DMS79 (cell line): ENCODE data around the gene TMEM179.

Experiments used
- DNase-seq: peaks from one replicate; lab custom pipeline; 2025; lab: John Stamatoyannopoulos, UW

Gene TMEM179

DNA sequence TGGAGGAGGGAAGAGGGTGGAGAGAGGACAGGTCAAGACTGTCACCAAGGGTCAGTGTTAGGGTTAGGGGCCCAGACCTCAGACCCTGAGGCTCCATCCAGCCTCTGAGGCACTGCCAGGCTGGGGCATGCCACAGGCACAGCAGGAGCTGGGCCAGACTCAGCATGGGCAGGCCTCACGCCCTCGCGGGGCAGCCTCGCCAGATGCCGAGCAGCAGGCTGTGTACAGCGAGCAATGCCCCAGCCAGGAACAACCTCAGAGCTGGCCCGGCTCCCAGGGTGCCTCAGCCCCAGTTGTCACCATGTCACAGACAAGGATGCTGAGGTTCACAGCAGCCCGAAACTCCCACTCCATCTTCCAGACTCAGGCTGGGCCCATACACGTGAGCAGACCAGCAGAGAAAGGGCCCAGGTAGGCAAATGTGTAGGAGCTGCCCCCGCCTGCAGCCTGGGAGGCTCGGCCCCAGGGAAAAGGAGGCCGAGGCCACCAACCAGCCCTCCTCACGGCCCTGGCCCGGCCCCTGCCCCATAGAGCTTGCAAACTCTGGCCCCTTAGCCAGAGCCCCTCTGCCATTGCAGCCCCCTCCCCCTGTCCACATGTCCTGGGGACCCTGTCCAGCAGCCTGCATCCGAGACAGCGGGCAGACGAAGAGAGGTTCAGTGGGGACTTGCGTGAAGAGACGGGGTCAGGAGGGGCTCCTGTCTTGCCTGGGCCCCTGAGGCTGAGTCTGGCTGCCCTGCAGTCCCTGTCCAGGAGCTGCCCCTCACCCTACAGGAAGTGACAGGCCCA is 17.5 kb downstream of the TMEM179 start:
- no peak for DNase-seq

DNA sequence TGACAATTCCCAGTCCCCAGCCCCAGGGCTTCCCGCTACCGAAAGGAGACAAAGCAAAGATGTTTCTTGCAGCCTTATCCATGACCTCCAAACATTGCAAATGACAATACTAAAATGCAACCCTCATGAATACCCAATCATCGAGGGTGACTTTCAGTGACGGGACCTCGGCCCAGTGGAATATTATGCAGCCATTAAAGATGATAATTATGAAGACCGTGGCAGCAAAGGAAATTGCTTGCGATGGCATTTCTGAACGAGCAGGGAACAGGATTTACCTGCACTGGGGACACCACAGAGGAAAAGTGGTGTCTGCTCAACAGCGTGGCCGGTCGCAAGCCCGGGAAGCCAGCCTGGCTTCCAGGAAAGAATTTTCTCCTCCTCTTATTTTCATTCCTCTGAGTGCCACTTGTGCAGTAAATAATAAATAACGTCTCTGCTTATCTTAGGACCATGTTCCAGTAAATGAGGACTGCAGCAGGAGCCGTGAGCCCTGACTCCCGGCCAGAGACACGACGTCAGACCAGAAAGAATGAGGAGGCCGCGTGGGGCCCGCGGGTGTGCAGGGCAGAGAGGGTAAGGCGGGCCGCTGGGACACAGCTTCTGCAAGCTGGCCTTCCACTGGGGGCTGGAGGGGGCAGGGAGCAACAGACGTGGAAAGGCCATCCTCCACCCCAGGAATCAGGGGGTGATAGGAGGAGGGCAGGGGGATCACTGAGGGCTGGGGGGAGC is 18.4 kb downstream of the TMEM179 start:
- no peak for DNase-seq

DNA sequence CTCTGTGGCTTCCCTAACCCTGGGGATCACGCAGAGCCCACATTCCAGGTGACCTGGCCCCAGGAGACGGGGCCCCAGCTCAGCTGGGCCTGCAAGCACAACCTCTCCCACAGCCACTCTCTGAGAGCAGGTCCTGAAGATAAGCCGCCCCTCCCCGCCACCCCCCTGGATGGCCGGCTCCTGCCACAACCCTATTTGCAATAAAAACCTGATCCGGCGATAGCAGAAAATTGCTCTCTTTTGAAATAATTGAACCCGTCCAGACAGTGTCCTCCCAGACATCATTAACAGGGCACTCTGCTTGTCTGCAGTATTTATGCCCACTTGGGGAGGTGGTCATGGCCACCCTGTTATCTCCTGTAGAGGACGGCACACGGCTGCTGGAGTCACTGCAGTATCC is 20.0 kb downstream of the TMEM179 start:
- no peak for DNase-seq

DNA sequence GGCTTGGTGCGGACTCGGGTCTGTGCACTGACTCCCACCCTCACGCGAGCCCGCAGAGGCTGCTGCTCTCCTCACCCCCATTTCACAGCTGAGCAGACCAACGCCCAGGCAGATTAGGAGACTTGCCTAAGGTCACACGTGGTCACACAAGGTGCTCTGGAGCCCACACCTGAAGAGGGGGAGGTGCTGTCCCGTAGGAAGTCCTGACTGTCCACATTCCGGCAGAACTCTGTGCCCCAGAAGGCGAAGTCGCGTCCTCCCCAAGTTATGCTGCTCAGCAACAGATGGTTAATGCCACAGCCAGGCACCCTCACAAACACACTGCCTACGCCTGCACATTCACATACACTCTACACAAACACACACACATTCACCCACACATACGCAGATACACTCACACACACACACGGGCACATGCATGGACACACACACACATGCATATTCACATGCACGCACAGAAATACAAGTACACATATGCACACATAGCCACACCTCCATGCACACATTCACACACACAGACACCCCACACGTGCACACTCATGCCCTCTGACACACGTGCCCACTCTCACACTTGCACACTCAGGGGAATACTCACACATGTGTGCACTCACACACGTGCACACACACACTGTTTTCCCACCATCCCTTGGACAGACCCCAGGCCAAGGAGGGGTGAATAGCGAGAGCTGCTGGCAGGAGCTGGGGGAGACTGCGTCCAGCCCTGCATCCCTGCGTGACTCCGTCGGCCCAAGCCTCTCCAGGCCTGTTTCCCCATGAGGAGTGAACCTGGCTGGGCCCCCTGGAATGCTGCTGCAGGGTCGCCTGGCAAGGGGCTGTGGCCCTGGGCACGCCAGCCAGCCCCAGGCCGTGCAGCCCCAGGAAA is 20.9 kb downstream of the TMEM179 start:
- no peak for DNase-seq

DNA sequence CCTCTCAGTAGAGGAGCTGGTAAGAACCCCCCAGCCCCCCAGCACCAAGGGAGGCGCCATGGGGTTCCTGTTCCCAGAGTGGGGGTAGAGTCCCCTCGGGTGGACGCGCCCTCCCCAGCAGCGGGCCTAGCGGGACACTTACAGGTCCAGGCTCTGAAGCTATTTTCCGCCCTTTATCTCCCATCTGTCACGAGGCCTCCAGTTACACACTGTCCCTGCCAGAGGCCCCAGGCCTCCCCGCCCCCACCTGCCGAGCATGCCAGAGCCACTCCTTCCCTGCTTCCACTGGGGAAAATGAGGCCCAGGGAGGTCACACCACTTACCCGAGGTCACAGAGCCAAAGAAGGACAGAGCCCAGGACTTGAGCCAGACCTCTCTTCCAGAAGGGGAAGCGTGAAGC is 21.9 kb downstream of the TMEM179 start:
- DNase-seq, result no peak

DNA sequence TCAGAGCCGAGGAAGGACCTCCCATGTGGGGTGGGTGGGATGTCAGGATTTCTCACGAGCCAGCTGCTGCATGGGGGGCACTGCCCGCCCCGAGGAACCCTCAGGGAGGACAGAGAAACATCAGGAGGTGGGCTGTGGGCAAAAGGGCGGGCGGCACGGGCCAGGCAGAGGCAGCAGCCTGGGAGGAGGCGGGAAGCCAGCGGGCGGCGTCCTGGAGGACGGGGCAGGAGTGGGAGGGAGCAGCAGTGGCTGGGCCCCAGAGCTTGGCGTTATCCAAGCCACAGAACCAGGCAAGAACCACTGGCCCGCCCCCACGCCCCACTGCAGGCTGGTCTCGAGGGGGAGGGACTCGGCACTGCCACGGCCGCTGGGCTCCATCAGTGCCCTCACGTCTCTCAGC is 22.6 kb downstream of the TMEM179 start:
- no peak for DNase-seq

DNA sequence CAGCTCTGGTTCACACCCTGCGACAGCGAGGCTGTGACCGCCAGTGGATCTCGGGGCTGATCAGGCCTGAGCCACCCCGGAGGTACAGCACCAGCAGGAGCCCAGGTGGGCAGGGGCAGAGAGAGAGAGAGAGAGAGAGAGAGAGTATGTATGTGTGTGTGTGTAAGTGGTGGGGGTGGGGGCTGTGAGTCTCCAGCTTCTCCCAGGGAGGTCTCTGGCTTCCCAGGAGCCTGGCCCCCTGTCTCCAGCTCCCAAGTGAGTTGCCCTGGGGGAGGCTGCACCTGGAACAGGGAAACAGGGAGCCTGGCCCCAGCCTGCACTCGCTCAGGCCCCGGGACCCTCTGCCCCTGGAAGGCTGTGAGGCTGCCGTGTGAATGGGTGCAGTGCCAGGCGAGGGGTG is 23.1 kb downstream of the TMEM179 start:
- DNase-seq, result no peak

DNA sequence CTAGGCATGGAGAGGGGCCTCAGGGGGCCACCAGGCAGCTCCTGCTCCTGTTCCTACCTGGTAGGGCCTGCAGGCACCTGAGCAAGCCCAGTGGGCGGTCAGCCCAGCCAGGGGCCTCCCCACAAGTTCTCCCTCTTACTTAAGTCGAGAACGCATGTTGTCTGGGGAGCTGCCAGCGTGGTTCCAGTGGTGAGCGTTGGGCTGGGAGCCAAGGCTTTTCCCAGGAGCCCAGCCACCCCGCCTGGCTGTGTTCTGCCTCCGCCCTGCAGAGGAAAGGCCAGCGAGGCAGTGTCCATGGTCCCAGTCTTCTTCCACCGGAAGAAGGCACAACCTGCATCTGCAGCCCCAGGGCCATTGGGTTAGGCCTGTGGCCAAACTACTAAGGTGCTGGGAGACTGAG is 23.6 kb downstream of the TMEM179 start:
- peak; percentile 21 for DNase-seq

DNA sequence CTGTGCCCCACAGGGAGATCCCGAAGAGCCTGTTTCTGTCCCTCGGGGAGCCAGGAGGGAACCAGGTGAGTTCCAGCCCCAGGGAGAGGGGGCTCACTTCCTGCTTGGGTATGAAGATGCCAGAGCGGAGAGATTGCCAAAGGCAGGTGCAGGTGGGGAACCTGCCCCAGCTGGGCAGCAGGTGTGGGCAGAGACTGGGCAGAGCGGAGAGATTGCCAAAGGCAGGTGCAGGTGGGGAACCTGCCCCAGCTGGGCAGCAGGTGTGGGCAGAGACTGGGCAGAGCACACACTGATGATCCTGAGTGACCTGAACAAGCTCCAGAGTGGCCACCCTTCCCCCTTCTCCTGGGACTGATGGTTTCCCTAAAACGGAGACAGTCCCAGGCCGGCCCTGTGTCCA is 24.6 kb downstream of the TMEM179 start:
- DNase-seq, result peak; percentile 45

DNA sequence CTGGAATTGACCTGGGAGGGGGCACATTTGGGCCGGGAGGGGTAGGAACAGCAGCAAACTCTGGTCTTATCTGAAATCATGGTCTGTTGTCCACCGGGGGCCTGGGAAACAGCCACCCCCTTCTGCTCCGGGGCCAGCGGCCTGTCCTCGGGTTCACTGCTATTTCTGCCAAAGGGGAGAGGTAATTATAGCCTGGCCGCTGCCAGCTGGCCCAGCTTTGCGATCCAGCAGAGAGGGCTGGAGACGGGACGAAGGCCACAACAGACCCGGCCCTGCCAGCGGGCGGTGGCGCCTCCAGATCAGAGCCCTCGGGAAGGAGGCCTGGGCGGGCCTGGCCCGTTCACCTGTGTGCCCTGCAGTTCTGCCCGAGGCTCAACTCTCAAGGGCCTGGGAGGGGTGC is 25.1 kb downstream of the TMEM179 start, which contains the start of gene C14orf180:
TSS of gene C14orf180 (plus strand) at position 258 of the 400 bp plus-strand sequence. CDS start 6,667 bp downstream, outside the sequence.
- DNase-seq, result no peak

DNA sequence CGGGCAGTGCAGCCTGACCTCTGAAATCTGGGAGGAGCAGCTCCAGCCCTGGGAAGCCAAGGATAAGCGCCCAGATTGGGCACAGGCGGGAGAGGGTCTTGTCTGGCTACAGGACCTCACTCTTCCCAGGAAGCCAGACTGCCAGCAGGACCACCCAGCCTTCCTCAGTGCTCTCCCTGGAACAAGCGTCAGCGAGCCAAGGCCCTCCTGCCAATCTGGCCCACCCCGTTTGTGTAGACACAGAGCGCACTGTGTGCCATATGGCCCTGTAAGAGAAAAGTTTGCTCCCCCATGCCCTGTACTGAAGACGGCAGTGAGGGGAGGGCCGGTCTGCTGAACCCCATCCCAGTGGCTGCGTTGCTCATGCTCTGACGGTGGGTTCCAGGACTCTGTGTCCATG is 26.3 kb downstream of the TMEM179 start:
- no peak for DNase-seq

DNA sequence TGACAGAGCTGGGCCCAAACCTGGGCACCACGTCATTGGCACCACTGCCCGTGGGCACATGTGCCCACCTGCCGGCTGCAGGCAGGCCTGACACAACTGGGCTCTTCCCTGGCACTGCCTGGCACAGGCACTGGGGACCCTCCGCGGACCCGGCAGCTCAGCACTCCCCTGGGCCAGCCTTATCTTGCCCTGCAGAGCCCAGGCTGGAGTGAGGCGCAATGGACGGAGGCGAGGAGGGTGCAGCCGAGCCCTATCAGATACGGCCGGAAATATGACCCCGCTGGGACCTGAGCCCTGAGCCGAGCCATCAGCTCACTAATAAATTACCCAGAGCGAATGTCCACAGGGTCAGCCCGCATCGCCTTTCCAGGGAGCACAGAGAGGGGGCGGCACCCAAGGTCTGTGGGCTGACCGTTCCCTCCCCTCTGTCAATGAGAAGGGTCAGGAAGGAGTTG is 26.7 kb downstream of the TMEM179 start:
- no peak for DNase-seq

DNA sequence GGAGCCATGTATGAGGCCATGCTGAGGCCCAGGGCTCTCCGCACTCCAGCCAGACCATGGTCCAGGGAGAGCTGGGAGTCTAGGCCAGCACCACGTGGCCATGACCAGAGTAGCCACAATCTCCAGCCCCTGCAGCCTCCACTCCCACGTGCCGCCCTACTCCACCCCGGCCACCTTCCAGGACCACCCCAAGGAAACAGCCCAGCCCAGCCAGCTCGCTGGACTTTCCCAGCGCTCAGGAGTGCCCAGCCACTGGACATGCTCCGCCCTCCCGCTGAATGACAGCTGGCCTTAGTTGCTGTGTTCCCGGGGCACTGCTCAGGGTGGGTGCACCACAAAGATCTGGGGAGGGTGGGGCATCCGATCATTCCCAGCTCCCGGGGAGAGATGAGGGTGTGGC is 27.1 kb downstream of the TMEM179 start:
- DNase-seq, result no peak

DNA sequence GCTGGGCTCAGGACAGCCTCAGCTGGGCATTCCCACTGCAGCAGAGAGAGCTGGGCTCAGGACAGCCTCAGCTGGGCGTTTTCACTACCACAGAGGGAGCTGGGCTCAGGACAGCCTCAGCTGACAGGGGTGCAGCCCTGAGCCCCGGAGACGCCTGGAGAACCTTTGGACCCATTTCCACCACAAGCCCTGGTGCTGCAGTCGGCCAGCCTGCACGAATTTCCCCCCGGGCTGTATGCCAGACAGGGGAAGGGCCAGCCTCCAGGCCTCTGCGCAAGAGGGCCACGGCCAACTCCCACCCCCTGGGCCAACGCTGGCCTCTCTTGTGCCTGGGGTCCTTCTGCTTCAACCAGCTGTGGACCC is 27.6 kb downstream of the TMEM179 start:
- no peak for DNase-seq

DNA sequence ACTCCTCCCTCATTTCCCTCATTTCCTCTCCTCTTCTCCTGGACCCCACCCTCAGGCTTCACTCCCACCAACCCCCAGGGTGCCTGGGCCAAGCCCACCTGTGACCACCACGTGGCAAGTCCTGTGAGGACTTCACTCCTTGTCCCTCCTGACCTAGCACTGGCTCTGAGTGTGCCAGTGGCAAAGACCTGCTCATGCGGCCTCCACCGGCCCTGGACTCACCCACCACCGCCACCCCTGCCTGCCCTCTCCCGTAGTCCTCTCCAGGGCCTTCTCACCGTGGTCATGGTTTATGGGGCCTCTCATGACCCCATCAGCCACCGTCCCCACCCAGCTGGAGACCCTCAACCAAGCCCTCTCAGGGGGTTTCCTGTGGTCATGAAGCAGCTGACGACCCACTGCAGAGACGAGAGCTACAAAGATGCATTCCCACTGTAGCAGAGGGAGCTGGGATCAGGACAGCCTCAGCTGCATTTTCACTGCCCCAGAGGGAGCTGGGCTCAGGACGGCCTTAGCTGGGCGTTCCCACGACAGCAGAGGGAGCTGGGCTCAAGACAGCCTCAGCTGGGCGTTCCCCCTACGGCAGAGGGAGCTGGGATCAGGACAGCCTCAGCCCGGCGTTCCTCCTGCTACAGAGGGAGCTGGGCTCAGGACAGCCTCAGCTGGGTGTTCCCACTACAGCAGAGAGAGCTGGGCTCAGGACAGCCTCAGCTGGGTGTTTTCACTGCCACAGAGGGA is 28.2 kb downstream of the TMEM179 start:
- DNase-seq, result no peak

DNA sequence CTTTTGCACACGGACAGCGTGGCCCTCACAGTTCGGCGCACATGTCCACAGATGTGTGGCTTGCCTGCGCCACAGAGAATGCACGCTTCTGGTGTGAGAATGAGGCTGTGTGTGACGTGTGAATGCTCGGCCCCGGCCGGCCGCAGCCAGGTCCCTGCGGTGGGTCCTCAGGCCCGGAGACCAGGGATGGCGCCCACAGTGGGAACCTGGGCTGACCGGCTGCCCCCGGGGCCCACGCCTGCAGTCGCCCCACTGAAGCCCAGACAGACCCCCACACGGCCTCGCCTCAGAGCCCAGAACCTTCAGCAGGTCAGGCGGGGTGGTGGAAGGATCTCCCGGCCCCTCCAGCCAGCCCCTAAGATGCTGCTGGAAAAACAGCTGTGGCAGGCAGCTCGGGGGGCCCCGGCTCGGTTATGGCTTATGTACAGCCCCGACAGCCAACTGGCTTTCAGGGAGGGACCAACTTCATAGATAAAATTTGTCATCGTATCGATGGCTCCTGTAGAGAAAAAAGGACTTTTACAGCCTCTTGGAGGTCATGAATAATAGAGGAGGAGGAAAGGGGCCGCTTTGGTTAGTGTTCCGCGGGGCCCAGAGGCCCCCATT is 29.5 kb downstream of the TMEM179 start:
- DNase-seq, result no peak

DNA sequence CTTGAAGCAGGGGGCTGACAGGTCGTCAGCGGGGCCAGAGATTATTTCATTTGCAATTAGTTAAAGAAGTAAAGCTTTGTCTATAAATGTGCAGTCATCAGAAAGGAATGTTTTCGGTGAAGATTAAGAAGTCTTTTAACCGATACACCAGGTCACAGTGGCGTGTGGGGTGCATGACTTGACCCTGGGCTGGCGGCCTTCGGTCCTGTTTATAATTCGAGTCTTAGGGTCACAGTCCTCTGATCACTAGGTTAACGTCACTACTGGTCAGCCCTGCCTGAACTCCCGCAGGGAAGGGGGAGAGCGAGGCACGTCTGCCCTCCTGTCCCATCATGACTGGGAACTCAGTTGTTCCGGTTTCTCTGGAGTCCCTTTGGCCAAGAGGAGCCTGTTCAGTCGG is 30.0 kb downstream of the TMEM179 start:
- no peak for DNase-seq

DNA sequence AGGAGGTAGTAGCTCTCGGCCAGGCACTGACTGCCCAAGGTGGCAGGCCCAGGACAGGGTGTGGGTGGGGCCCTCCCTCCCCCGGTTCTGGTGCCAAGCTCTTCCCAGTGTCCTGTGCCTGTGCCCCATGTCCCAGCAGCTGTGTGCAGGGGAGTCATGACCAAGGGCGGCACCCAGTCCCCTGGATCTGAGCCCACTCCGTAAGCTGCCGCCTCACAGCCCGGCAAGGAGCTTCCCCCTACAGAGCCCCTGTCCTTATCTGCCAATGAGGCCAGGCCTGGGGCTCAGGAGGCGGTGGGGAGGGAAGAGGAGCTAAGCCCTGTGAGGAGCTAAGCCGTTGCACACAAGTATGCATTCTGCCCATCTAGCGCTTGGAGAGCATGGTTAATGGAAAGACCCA is 30.6 kb downstream of the TMEM179 start:
- no peak for DNase-seq

DNA sequence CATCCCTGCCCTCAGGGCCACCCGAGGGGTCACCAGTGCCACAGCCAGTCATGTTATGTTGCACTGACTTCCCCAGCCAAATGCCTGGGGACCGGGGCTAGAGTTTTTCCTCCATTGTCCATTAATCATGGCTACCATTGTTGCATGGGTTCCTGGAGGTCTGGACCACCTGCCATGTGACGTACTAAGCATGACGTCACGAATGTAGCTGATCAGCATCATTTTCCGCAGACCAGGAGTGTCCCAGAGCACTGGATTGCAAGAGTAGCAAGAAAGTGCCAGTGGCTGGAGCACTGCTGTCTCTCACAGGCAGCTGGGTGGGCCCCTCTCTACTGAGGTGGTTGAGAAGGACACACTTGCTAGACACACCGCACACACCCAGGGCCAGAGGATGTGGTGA is 31.9 kb downstream of the TMEM179 start:
- no peak for DNase-seq

DNA sequence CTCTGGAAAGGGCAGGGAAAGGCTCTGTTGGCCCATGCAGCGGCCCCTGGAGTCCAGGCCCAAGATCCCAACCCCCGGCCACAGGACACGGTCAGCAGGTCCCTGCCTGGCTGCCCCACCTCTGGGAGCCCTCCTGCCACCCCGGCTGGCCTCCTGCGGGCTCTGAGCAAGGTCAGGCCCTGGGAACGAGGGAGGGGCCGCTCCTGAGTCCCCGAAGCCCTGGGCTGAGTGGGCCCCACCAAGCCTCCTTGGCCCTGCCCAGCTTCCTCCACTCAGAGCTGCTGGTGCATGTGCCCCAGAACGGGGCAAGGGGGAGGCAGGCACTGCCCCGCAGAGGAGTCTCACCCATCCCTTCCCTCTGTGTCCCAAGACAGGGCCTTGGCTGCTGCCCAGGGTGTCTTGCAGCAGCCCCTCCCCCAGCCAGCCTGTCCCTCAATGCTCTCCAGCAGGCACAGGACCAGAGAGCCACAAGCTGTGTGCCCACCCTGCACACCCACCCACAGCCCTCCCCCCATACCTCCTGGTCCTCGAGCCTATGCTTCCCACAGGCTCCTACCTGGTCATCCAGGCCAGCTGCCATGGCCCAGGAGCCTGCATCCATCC is 32.4 kb downstream of the TMEM179 start:
- DNase-seq, result no peak

DNA sequence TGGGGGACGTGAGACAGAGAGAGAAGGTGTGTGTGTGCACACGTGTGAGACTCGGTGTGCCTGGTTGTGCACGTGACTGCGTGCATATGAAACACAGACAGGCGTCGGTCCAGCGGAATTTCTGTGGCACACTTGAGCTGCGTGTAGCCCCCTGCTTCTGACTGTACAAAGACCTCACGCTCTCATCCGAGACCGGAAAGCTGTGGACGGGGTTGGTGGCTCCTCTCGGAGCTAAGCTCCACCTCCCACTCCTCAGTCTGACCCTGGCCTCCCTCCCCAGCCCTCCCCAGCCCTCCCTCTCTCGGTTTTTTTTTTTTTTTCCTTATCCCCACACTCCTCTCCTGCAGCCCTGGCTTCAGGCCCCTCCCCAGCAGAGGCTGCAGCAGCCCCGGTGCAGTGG is 33.3 kb downstream of the TMEM179 start:
- no peak for DNase-seq
